OCI-LY1 (cell line): ENCODE results near the gene C20orf173.

ENCODE experiments used
- EZH2 ChIP-seq: fragments of 200-600 bp; sonication (generic), shearing (Covaris generic); IDR thresholded peaks from 2 replicates; pipeline ENCODE4 v1.8.0; 2017; ENCODE audit warnings: borderline replicate concordance, mixed run types, mild to moderate bottlenecking, antibody characterized with exemption, low read length, moderate library complexity, mixed read lengths
- TF ChIP-seq, protein P1 (sequence below): fragments of 200-600 bp; sonication (generic), shearing (Covaris generic); IDR thresholded peaks from 2 replicates; pipeline ENCODE4 v1.5.1; 2017; ENCODE audit warnings: mild to moderate bottlenecking, antibody characterized with exemption, low read length, moderate library complexity, mixed read lengths

DNA sequence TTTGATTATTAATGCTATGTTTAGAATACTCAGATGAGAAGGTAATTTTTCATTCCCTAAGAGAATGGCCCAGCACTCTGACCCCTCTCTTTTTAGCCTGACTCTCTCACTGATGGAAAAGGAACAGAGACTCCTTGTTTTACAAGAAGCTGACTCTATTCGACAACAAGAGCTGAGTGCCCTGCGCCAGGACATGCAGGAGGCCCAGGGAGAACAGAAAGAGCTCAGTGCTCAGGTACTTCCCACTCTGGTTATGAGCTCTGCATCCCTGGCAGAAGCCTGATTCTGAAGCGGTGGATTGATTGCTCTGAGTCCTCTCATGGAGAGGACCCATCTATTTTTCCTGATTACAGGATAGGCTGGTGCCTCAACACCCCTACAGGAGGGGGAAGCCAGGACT, 33.0 kb downstream of the C20orf173 start:
- TF ChIP-seq EZH2, result no peak
- TF ChIP-seq, protein P1, sequence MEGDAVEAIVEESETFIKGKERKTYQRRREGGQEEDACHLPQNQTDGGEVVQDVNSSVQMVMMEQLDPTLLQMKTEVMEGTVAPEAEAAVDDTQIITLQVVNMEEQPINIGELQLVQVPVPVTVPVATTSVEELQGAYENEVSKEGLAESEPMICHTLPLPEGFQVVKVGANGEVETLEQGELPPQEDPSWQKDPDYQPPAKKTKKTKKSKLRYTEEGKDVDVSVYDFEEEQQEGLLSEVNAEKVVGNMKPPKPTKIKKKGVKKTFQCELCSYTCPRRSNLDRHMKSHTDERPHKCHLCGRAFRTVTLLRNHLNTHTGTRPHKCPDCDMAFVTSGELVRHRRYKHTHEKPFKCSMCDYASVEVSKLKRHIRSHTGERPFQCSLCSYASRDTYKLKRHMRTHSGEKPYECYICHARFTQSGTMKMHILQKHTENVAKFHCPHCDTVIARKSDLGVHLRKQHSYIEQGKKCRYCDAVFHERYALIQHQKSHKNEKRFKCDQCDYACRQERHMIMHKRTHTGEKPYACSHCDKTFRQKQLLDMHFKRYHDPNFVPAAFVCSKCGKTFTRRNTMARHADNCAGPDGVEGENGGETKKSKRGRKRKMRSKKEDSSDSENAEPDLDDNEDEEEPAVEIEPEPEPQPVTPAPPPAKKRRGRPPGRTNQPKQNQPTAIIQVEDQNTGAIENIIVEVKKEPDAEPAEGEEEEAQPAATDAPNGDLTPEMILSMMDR, result no peak
